HG03354 (cell line): ENCODE data around the gene TCEAL3.
"Not testable (repeated sequence)": the region's sequence is repeated elsewhere in the genome, so short reads cannot be mapped to it uniquely, and the experiment has no call there.

Source experiments
- ATAC-seq: cut with Tn5 transposase; IDR thresholded peaks from one replicate; pipeline ENCODE4 v1.9.1; 2021; ENCODE audit warnings: mild to moderate bottlenecking; ENCODE audit not compliant: unreplicated experiment, poor library complexity, severe bottlenecking

TCEAL3 gene

GRCh38 chrX:103616676-103617186 is 9.0 kb downstream of the TCEAL3 start:
- no peak for ATAC-seq

- ATAC-seq, result no peak
Observed at GRCh38 chrX:103624111-103624510, 16.3 kb downstream of the TCEAL3 start.

GRCh38 chrX:103626855-103627254 is 19.1 kb downstream of the TCEAL3 start:
- no peak for ATAC-seq

GRCh38 chrX:103628386-103629317 is 20.9 kb downstream of the TCEAL3 start, which contains the start of gene TCEAL1:
Gene TCEAL1, plus strand, starts transcription at chrX:103628975. Its CDS starts 942 bp downstream, at chrX:103629917.
- peak; percentile 77 for ATAC-seq

- ATAC-seq, result peak; percentile 33
Observed at GRCh38 chrX:103629318-103630170, 21.8 kb downstream of the TCEAL3 start.

- no peak for ATAC-seq
Observed at GRCh38 chrX:103630171-103630511, 22.4 kb downstream of the TCEAL3 start.

GRCh38 chrX:103631145-103631544 is 23.4 kb downstream of the TCEAL3 start:
- no peak for ATAC-seq

- no peak for ATAC-seq
Observed at GRCh38 chrX:103635436-103635835, 27.7 kb downstream of the TCEAL3 start.

- no peak for ATAC-seq
Observed at GRCh38 chrX:103637604-103638338, 30.0 kb downstream of the TCEAL3 start.

GRCh38 chrX:103638479-103639346 is 30.9 kb downstream of the TCEAL3 start:
- ATAC-seq, result not testable (repeated sequence)

- no peak for ATAC-seq
Observed at GRCh38 chrX:103640401-103641155, 32.8 kb downstream of the TCEAL3 start.

GRCh38 chrX:103644125-103644524 is 36.4 kb downstream of the TCEAL3 start:
- ATAC-seq, result no peak

GRCh38 chrX:103647630-103648029 is 39.9 kb downstream of the TCEAL3 start:
- no peak for ATAC-seq

- no peak for ATAC-seq
Observed at GRCh38 chrX:103651151-103651773, 43.5 kb downstream of the TCEAL3 start.

GRCh38 chrX:103655230-103656000 is 47.7 kb downstream of the TCEAL3 start:
- not testable (repeated sequence) for ATAC-seq

GRCh38 chrX:103656617-103657016 is 48.9 kb downstream of the TCEAL3 start:
- no peak for ATAC-seq

- not testable (repeated sequence) for ATAC-seq
Observed at GRCh38 chrX:103657066-103657465, 49.3 kb downstream of the TCEAL3 start.
